Activated T-cell treated with anti-CD3 and anti-CD28 coated beads for 1 hour (primary cell): Measurements from ENCODE around the gene UNC119.

Experiments
- DNase-seq: peaks from one replicate; pipeline ENCODE4 v3.0.0-alpha.2; 2020; ENCODE audit warnings: low read depth

UNC119 gene

DNA sequence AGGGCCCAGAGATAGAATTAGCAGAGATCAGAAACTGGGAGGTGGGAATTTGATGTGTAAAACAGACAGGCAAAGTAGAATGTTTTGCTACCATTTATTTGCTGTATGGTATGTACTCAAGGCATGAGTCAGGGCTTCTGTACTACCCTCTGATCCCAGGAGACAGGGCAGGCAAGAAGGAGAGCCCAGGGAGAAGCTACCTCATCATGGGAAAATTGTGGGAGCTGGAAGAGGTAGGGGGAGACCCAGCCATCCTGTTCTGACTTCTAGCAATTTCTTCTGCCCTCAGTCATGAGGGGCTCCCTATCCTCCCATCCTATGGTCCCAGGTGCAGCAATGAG, 20.6 kb upstream of the UNC119 start:
- DNase-seq: no peak

DNA sequence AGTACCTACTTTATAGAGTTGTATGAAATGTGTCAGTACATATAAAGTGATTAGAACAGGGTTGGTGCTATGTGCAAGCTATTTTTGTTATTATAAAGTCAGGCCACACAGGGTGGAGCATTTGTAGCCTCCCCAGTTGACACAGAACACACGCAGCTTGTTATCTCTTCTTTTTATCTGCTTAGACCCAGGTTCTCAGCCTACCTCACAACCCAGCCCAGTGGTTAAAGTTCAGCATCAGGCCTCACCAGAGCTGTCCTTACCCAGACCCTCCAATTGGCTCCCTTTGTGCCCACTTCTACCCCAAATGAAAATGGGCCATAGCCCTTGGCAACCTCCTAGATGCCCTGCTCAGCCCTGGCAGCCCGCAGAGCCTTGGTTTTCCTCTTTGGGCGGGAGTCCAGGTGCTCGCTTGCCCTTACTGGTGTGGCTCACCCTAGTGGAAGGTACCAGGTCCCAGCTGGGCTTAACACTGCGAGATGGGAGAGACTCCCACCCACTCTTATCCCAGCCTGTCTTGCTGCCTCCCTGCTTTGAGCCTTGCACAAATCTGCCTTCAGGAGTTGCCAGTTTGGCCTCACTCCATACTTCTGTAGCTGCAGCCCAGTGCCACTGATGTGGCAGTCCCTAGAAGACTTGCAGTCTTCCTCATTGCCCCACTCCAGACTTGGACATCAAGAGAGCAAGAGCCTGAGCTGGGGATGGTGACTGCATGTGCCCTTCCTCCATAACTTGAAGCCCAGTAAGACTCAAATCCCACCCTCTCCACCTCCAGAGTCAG, 20.0 kb upstream of the UNC119 start:
- no peak for DNase-seq

DNA sequence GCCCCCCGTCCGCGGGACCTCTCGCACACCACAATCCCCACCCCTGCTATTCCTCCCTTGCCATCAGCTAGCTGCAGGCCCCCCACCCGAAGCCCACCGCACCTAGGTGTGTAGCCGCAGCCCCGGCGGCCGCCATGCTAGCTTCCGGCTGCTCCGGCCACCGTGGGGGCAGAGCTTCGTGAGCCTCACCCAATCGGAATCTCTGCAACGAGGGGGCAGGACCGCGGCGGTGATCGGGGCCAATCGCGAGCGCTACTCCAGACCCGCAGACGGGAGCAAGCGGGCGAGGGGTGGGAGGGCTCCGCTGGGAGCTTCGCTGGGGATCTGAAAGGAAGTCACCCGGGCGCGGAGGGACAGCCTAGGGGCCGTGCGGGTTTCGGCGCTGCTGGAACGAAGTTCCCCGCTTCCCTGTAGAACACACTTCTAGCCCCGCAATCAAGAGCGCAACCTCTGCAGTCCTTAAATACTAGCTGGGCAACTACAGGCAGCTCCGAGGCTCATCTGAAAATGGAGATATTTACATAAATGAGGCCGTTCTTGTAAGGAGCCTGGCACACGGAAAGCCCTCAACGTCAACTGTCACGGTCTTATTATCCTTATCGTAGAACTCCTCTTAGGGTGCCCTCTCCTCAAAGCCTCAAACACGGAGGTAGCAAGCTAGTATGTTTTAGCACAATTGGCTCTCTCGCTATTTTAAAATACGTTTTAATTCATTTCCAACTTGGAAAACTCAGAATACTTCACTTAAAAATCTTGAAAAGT, 19.1 kb upstream of the UNC119 start, which contains the start of gene PIGS:
Gene PIGS (minus strand): TSS at position 164 of the 762 bp plus-strand sequence. CDS start 28 bp downstream, at position 136.
- DNase-seq: peak; percentile 80

DNA sequence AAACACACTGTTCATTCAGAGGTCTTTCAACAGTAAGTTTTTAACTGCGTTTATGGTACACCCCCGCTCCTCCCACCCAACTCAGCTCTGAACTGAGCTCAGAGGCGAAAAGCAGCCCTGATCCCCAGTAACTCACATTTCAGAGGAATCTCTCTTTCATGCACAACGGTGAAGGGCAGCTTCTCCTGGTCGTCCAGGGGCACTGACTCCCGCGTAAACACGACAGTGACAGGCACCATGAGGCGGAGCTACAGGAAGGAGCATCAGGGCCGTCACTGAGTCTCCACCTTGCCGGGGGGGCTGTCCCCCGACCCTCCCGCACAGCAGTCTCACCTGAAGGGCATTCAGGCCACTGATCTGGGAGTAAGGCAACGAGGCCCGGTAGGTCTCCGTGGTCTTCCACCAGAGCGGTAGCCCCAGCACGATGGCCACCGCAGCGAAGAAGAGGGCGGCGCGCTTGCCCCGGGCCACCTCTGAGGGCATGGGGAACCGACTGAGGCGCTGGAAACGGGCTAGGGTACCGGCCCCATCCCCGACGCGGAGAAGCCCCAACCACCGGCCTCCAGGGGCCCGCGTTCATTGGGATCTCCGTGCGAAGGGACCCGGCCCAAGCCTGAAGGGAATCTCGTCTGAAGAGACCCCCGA, 18.4 kb upstream of the UNC119 start:
- peak; percentile 29 for DNase-seq

DNA sequence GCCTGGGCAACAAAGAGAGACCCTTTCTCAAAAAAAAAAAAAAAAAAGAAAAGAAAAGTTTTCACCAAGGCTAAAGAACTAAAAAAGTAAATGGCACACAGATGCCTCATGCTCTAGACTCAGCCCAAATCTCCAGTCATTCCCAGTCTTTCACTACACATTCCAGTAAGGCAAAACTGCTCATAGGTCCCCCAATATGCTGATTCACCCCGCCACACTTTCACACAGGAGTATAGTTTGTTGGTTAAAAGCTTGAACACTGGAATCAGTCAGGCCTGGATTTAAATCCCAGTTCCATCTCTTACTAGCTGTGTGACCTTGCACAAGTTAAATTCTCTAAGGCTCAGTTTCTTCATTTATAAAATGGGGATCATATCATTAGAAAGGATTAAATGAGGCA, 17.0 kb upstream of the UNC119 start:
- DNase-seq: no peak

DNA sequence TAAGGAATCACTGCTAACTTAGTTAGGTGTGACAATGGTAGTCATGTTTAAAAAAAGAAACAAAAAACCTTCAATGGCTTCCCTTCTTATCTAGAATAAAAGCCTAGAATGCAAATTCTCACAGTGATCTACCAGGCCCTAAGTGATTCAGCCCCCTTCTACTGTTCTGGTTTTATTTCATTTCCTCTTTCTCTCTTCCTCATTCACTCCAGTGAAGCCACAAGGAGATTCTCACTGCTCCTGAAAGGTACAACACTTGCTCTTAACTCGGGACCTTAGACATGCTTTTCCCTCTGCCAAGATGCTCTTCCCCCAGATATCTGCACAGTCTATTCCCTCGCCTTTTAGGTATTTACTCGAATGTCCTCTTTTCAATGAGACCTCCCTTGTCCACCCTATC, 15.2 kb upstream of the UNC119 start:
- no peak for DNase-seq

DNA sequence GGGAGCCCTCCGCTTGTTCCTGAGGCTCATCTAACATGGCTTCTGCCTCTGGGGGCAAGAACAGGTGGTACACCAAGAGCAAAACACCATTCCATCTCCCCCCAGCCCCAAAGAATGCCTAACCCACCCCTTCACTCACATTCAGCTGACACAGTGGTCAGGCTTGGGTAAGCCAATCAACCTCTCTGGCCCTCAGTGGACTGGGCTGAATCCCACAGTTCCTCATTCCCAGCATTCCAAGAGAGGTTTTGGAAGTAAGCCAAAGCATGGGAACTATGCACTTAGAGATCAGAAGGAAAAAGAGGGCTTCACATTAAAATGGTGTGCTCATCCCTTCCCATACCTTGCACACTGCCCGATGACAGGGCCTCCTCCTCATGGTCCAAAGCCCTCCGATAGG, 11.1 kb upstream of the UNC119 start:
- DNase-seq: no peak

DNA sequence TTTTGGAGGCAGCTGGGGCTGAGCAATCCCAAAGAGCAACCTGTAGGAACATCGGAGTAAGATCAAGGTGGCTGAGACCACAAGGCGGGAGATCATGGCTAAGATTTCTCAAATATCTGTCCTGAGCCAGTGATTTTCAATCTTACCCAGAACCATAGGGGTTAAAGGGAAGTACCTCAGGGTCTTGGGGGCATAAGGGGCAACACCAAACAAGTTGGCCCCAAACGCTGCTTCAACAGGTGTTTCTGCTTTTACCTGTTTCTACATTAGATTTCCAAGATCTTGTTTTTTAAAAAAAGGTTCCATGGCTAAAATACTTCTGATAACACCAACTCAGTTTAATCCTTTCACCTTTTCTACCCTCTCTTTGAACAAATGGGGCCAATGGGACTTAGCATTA, 2.6 kb upstream of the UNC119 start:
- DNase-seq: no peak

DNA sequence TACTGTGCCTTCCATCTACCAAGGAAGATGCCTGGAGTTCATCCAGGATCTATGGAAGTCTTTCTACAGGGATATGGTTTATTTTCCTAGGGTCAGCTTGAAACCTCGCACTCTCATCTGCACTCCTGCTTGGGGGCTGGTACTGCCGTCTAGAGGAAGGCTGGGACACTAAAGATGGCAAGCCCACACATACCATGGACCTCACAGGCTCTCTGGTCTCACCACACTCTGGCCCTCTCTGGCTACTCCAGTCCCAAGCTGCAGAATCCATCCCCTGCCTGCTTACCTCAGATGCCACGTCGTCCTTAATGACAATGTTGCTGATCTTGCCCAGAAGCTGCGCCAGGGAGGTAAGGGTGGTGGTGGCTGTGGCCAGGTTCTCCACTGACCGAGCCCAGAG, 2.1 kb upstream of the UNC119 start:
- no peak for DNase-seq

DNA sequence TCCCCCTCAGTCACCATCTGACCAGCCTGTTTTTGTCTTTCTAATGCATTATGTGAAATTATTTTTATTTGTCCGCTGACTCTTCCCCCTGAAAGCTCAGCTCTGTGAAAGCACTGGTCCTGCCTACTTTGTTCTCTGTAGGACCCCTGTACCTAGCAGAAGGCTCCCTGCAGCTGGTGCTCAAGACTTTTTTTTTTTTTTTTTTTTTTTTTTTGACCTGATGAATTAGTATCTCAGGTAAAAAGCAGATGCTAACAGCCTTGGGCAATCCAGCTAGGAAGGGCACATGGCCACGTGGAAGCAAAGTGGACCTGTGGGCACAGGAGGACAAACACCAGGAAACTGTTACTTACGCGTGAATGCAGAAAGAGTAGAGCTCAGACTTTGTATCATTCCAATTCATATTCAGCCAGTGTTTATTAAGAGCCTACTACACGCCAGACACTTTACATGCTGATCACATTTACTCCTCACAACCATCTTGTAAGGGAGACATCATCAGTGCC, 629 bp upstream of the UNC119 start:
- DNase-seq: no peak

DNA sequence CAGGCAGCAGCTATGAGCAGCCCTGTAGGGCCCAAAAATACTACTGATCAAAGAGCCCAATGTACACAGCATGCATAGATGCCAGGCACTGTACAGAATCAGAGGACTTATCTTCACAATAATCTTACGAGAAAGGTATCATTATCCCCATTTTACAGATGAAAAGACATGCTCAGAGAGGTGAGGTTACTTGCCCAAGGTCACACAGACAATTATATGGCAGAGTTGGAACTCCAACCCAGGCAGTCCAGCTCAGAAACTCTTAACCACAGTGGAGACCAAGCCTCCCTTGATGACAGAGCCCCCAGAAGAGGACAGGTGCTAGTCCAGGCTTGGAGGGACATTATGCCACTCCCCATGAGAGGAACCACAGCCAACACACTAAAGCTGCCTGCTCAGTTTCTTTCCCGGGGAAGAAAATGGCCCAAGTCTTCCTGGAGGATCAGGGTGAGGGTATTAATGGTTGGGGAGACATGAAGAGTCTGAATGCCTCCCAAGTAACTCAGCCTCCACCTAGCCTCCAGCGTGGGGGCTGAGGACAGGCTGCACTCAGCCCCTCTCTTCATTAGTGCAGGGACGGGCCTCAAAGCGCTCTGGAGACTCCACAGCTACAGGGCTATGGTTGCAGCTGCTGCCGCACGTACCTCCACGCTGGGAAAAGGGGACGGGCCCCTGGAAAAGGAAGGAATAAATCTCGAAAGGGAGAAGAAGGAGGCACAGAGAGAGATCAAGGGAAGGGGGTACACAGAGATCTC, 826 bp downstream of the UNC119 start:
- DNase-seq: no peak

DNA sequence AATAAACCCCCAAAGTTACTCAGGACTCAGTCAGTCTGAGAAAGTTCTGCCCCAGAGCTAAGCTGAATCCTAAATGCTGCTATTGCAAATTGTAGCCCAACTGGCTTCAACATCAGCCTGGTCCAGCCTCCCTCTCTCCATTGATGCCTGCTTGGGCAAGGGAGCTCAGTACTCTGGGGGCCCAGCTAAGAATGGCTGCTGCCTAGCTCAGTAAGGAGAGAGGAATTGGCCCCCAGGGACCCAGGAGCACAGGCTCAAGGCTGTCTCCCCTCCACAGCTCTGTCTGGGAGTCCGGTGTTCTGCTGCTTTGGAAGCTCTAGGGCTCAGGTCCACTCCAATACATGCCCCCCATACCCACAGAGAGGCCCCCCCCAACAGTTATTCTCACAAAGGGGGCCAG, 1.6 kb downstream of the UNC119 start:
- no peak for DNase-seq

DNA sequence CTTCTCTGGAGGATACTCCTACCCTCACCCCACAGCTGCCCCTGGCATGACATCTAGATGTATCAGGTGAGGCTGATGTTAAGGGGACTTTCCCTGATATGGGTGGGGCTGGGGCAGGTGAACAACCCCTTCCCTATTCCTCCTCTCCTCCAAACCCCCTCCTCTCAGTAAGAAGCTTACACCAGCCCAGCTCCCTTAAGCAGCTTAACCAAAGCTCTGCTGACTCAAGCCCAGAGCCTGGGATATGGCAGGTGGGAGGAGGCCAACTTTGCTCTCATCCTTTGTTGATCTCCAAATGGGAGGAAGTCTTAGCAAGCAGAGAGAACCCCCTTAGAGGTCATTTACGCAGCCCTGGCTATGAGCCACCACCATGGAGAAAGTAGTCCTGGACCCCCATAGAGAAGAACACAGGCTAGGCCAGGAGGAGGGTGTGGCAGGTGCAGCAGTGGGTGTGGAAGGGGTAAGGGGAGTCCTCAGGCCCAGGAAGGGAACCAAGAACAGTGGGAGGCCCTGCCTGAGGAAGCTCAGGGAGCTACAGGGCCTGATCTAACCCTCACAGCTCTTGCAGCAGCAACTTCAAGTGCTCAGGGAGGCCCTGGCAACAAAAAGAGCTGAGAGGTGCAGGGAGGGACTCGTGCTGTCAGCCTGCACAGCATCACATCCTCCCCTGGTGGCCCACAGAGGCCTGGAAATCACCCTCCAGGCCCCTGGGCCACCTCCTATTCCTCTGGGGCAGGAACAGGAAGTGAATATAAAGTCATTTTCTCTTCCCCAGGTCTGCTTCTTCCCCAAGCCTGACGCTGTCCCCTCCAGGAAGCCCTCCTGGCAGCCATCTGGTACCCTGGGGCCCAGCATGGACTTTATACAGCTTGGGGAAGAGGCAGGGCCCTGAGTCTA, 2.9 kb downstream of the UNC119 start:
- peak; percentile 33 for DNase-seq

DNA sequence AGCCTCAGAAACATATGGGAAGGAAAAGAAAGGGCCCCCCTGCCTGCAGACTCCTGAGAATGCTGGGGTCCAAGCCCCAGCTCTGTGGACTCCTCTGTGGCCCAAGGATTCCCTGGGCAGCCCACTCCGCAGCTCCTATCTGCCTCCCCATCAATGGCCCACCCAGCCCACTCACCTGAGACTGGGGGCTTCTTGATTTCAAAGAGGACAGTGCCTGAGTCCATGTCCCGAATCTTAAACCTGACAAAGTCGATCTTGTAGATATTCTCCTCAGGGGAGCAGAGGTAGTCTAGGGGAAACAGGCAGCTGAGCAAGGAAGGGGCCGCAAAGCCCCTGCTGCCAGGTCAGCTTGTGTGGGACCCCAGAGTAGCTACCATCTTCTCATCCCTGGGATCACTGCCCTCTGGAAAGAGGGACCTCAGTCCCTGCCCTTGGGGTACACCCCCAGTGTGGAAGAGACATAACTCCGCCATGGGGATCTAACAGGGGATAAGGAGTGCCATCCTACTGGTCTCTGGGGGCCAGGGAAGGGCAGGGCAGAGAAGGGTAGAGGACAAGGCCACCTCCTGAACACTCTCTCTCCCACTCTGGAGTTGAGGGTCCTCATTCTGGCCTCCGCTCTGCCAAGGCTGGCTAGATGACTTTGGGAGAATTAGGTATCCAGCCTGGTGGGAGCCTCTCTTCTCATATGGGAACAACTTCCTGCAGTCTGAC, 3.9 kb downstream of the UNC119 start:
- DNase-seq: no peak

DNA sequence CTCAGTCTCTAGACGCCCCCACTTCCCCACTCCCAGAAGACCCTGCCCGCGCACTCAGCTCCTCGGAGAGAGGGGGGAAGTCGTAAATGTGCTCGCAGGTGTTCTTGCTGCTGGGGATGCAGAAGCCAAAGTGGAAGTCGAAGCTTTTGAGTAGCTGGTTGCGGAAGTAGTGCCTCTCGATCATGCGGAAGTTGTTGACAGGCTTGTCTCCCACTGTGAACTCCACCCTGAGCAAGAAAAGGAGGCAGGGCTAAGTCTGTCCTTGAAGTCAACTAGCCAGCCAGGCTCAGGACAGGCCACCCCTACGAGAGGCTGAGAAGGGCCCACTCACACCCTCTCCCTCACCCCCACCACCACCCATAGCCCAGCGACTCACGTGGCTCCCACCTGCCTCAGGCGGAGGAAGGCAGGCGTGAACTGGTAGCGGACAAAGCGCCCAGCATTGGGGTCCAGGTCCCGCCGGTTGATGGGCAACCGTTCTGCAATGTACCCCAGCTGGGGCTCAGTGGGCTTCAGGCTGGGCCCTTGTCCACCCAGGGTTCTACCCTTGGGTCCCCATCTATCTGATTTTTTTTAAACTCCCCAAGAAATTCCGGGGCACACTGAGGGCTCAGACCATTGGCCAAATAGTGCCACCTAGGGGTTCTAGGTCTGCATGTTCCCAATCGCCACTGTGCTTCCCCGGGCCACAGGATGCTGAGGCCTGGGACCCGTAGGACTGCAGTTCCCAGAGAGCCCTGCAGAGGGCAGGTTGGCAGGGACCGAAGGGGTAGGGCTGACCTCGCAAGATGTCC, 4.6 kb downstream of the UNC119 start:
- peak; percentile 39 for DNase-seq

DNA sequence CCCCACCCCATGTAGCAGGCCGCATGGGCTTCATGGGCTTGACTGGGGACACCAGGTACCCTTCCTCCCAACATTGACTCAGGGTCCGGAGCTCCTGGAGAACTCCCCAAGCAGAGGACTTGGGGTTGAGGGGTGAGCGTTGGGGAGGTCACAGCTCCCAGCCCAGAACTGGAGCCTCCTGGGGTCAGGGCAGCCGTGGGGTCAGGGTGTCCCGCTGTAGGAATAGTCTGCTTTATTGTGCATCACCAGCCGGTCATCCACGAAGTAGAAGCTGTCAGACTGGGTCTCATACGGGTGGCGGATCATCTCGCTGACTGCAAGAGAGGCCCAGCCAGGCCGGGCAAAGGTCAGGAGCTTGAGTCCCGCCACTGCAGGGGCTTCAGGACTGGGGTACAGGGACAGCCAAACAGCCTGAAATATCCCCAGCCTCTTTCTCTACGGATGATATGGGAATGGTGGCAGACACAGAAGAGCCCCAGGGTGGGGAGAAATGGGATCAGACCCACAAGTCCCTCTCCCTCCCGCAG, 5.3 kb downstream of the UNC119 start:
- no peak for DNase-seq

DNA sequence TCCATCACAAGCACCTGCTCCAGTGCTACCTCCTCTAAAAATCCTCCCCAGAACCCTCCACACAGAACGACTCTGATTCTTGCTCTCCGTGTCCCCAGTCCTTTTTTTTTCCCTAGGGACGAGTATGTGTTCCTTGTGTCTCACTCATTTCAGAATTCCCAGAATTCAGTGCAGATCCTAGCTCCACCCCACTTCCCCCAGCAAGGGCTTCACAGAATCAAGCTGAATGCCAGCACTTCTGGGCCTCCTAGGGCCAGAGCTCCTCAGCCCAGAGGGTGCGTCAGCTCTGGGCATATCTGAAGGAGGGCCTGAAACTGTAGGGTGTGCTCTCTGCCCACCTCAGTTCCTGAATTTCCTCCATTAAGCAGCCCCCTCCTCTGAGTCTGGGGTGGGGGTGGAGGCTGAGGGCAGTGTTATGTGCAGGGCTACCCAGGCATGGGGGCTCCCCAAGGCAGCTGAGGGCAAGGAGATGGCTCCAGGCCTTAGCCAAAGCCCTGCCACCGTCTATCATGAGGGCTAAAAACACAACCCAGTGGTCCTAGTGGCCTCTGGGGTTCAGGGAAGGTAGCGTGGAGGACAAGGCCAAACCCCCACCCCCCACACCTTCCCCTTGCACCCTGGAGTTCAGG, 6.5 kb downstream of the UNC119 start:
- DNase-seq: no peak

DNA sequence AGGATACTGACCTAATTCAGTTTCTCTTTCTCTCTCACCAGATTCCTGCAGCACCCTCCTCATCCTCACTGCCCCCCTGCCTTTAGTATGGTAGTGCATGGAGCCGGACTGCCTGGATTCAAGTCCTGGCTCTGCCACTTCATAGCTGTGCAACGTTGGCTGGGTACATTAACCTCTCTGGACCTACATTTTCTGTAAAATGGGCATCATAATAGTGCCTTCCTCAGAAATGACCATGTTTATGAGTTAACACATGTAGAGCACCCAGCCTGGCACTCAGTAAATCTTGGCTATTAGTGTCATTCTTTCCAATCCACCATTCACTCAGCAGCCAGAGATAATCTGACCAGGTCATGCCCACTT, 7.3 kb downstream of the UNC119 start:
- no peak for DNase-seq
